Activated CD4-positive, alpha-beta T cell treated with anti-CD3 and anti-CD28 coated beads, Interleukin-2, amount 10 ng/mL, durations not matched to agents 7 days and 5 days (primary cell): Measurements from ENCODE around the gene CD1D. TPM values are rescaled to one million over a fixed set of nuclear protein-coding genes. Genes with fewer than 3 reads are reported as not detected.

Source experiments
- CTCF ChIA-PET: fragments of 350-600 bp; sonication (Branson Sonifier 250); formaldehyde crosslinking; loops from one replicate; lab custom pipeline; 2021; ENCODE audit warnings: antibody characterized with exemption; lab: Charles Lee
- POLR2A ChIA-PET: fragments of 350-600 bp; sonication (Branson Sonifier 250); formaldehyde crosslinking; loops from one replicate; lab custom pipeline; 2021; ENCODE audit warnings: antibody characterized with exemption; lab: Charles Lee
- DNase-seq: peaks from one replicate; pipeline ENCODE4 v3.0.0-alpha.2; 2020
- H3K27ac Mint-ChIP-seq: one replicate; pipeline ENCODE4 v1.8.0; 2021; ENCODE audit warnings: mild to moderate bottlenecking, moderate library complexity, mixed read lengths
- H3K27me3 Mint-ChIP-seq: one replicate; pipeline ENCODE4 v1.8.0; 2021; ENCODE audit warnings: mixed read lengths
- H3K36me3 Mint-ChIP-seq: one replicate; pipeline ENCODE4 v1.8.0; 2021; ENCODE audit warnings: low read depth, mixed read lengths
- H3K4me1 Mint-ChIP-seq: one replicate; pipeline ENCODE4 v1.8.0; 2021; ENCODE audit warnings: mixed read lengths
- H3K4me3 Mint-ChIP-seq: one replicate; pipeline ENCODE4 v1.8.0; 2021; ENCODE audit warnings: mild to moderate bottlenecking, moderate library complexity, mixed read lengths
- H3K9me3 Mint-ChIP-seq: one replicate; pipeline ENCODE4 v1.8.0; 2021; ENCODE audit warnings: mixed read lengths
- total RNA-seq, 2 experiments: library from RNA; stranded (reverse); gene quantifications; one replicate each; pipeline ENCODE4 v1.2.3, GENCODE V29; 2021

Gene CD1D
- total RNA-seq, result not detected

GRCh38 chr1:158180741-158181576, at the start of gene CD1D:
CD1D (plus strand) TSS chr1:158180895; CDS start chr1:158181102, 207 bp downstream.
- POLR2A ChIA-PET, result no interaction called here
- peaks cover 64% of the 10 kb centered on the region for H3K27me3 Mint-ChIP-seq
- H3K36me3 Mint-ChIP-seq, result peaks cover 2% of the 10 kb centered on the region
- peaks cover 23% of the 10 kb centered on the region for H3K4me1 Mint-ChIP-seq
- H3K4me3 Mint-ChIP-seq, result peak within 1 kb of the TSS; percentile 79
- no peak within 1 kb of the TSS for H3K27ac Mint-ChIP-seq
- H3K9me3 Mint-ChIP-seq, result no peaks in the 10 kb centered on the region
- no peak for DNase-seq
- CTCF ChIA-PET, result no interaction called here

- no peaks in the 10 kb centered on the region for H3K9me3 Mint-ChIP-seq
Measured at GRCh38 chr1:158131217-158131616, 49.5 kb upstream of the CD1D start.

GRCh38 chr1:158140764-158141192, 39.9 kb upstream of the CD1D start:
- CTCF ChIA-PET, result interaction anchor here (1.3 kb wide), 1 partner anchor 148 kb away, joined by 4 read pairs; no protein-coding TSS in a partner anchor

More at GRCh38 chr1:158131217-158131616, 49.5 kb upstream of the CD1D start:
- no peak for DNase-seq
- ChIA-PET POLR2A (no interaction called here), CTCF (no interaction called here)
- peaks cover 6% of the 10 kb centered on the region for H3K4me1 Mint-ChIP-seq
- H3K36me3 Mint-ChIP-seq, result no peaks in the 10 kb centered on the region
- peaks cover 7% of the 10 kb centered on the region for H3K27me3 Mint-ChIP-seq
- no peak overlapping the region for H3K27ac Mint-ChIP-seq
- no peak overlapping the region for H3K4me3 Mint-ChIP-seq

GRCh38 chr1:158145173-158145719, 35.4 kb upstream of the CD1D start:
- no peak for DNase-seq
- Mint-ChIP-seq H3K27me3 (no peaks in the 10 kb centered on the region), H3K4me3 (no peak overlapping the region), H3K4me1 (peaks cover 9% of the 10 kb centered on the region), H3K27ac (no peak overlapping the region), H3K9me3 (no peaks in the 10 kb centered on the region), H3K36me3 (no peaks in the 10 kb centered on the region)
- CTCF ChIA-PET, result interaction anchor here (0.7 to 3.0 kb wide), 2 partner anchors 21 to 28 kb away, joined by 4 to 8 read pairs; no protein-coding TSS in a partner anchor
- POLR2A ChIA-PET, result no interaction called here

More at GRCh38 chr1:158140764-158141192, 39.9 kb upstream of the CD1D start:
- DNase-seq, result no peak
- POLR2A ChIA-PET, result no interaction called here
- H3K27me3 Mint-ChIP-seq, result no peaks in the 10 kb centered on the region
- no peaks in the 10 kb centered on the region for H3K4me1 Mint-ChIP-seq
- no peaks in the 10 kb centered on the region for H3K36me3 Mint-ChIP-seq
- H3K27ac Mint-ChIP-seq, result no peak overlapping the region
- no peaks in the 10 kb centered on the region for H3K9me3 Mint-ChIP-seq
- H3K4me3 Mint-ChIP-seq, result no peak overlapping the region

GRCh38 chr1:158146165-158146564, 34.5 kb upstream of the CD1D start:
- CTCF ChIA-PET, result interaction anchor here (3.0 kb wide), 1 partner anchor 29 kb away, joined by 8 read pairs; no protein-coding TSS in a partner anchor
- Mint-ChIP-seq H3K4me3 (no peak overlapping the region), H3K27ac (no peak overlapping the region), H3K4me1 (peaks cover 16% of the 10 kb centered on the region), H3K36me3 (no peaks in the 10 kb centered on the region), H3K27me3 (no peaks in the 10 kb centered on the region), H3K9me3 (no peaks in the 10 kb centered on the region)
- DNase-seq, result no peak
- POLR2A ChIA-PET, result no interaction called here

GRCh38 chr1:158146739-158147138, 34.0 kb upstream of the CD1D start:
- no peaks in the 10 kb centered on the region for H3K9me3 Mint-ChIP-seq
- POLR2A ChIA-PET, result no interaction called here
- H3K4me3 Mint-ChIP-seq, result no peak overlapping the region
- no peak for DNase-seq
- H3K36me3 Mint-ChIP-seq, result no peaks in the 10 kb centered on the region
- H3K27ac Mint-ChIP-seq, result no peak overlapping the region
- H3K27me3 Mint-ChIP-seq, result no peaks in the 10 kb centered on the region
- H3K4me1 Mint-ChIP-seq, result peaks cover 16% of the 10 kb centered on the region
- CTCF ChIA-PET, result interaction anchor here (3.0 kb wide), 1 partner anchor 29 kb away, joined by 8 read pairs; no protein-coding TSS in a partner anchor

- Mint-ChIP-seq H3K36me3 (no peaks in the 10 kb centered on the region), H3K27me3 (no peaks in the 10 kb centered on the region), H3K4me3 (no peak overlapping the region), H3K9me3 (no peaks in the 10 kb centered on the region), H3K4me1 (peaks cover 16% of the 10 kb centered on the region), H3K27ac (no peak overlapping the region)
- ChIA-PET CTCF (interaction anchor here (0.6 to 3.0 kb wide), 2 partner anchors 21 to 30 kb away, joined by 4 to 8 read pairs; no protein-coding TSS in a partner anchor), POLR2A (no interaction called here)
- no peak for DNase-seq
Measured at GRCh38 chr1:158147401-158147800, 33.3 kb upstream of the CD1D start.

GRCh38 chr1:158147869-158148268, 32.8 kb upstream of the CD1D start:
- no peak overlapping the region for H3K27ac Mint-ChIP-seq
- no peak for DNase-seq
- no peak overlapping the region for H3K4me3 Mint-ChIP-seq
- no peaks in the 10 kb centered on the region for H3K36me3 Mint-ChIP-seq
- ChIA-PET CTCF (interaction anchor here (0.6 to 3.0 kb wide), 2 partner anchors 20 to 31 kb away, joined by 4 to 8 read pairs; no protein-coding TSS in a partner anchor), POLR2A (no interaction called here)
- H3K4me1 Mint-ChIP-seq, result peaks cover 16% of the 10 kb centered on the region
- H3K9me3 Mint-ChIP-seq, result no peaks in the 10 kb centered on the region
- H3K27me3 Mint-ChIP-seq, result no peaks in the 10 kb centered on the region

- no peak for DNase-seq
- H3K27me3 Mint-ChIP-seq, result no peaks in the 10 kb centered on the region
- H3K4me1 Mint-ChIP-seq, result peaks cover 16% of the 10 kb centered on the region
- CTCF ChIA-PET, result no interaction called here
- POLR2A ChIA-PET, result no interaction called here
- H3K4me3 Mint-ChIP-seq, result peak overlapping the region; percentile 26
- no peak overlapping the region for H3K27ac Mint-ChIP-seq
- H3K36me3 Mint-ChIP-seq, result no peaks in the 10 kb centered on the region
- no peaks in the 10 kb centered on the region for H3K9me3 Mint-ChIP-seq
Measured at GRCh38 chr1:158148468-158148867, 32.2 kb upstream of the CD1D start.

GRCh38 chr1:158149175-158149574, 31.5 kb upstream of the CD1D start:
- H3K36me3 Mint-ChIP-seq, result no peaks in the 10 kb centered on the region
- H3K27ac Mint-ChIP-seq, result peak overlapping the region; percentile 82
- ChIA-PET CTCF (interaction anchor here (1.2 kb wide), 1 partner anchor 55 kb away, joined by 3 read pairs; no protein-coding TSS in a partner anchor), POLR2A (no interaction called here)
- peaks cover 16% of the 10 kb centered on the region for H3K4me1 Mint-ChIP-seq
- no peak for DNase-seq
- no peaks in the 10 kb centered on the region for H3K9me3 Mint-ChIP-seq
- H3K27me3 Mint-ChIP-seq, result peaks cover 3% of the 10 kb centered on the region
- H3K4me3 Mint-ChIP-seq, result peak overlapping the region; percentile 84

GRCh38 chr1:158149577-158150269, 31.0 kb upstream of the CD1D start:
- POLR2A ChIA-PET, result no interaction called here
- H3K9me3 Mint-ChIP-seq, result no peaks in the 10 kb centered on the region
- H3K4me1 Mint-ChIP-seq, result peaks cover 16% of the 10 kb centered on the region
- H3K36me3 Mint-ChIP-seq, result no peaks in the 10 kb centered on the region
- CTCF ChIA-PET, result interaction anchor here (1.2 kb wide), 1 partner anchor 55 kb away, joined by 3 read pairs; no protein-coding TSS in a partner anchor
- peaks cover 6% of the 10 kb centered on the region for H3K27me3 Mint-ChIP-seq
- DNase-seq, result peak; percentile 62
- peak overlapping the region; percentile 82 for H3K27ac Mint-ChIP-seq
- peak overlapping the region; percentile 84 for H3K4me3 Mint-ChIP-seq

GRCh38 chr1:158150523-158150922, 30.2 kb upstream of the CD1D start:
- peak overlapping the region; percentile 84 for H3K4me3 Mint-ChIP-seq
- no peak overlapping the region for H3K27ac Mint-ChIP-seq
- H3K36me3 Mint-ChIP-seq, result no peaks in the 10 kb centered on the region
- ChIA-PET CTCF (no interaction called here), POLR2A (no interaction called here)
- H3K9me3 Mint-ChIP-seq, result no peaks in the 10 kb centered on the region
- DNase-seq, result no peak
- H3K27me3 Mint-ChIP-seq, result peaks cover 10% of the 10 kb centered on the region
- peaks cover 16% of the 10 kb centered on the region for H3K4me1 Mint-ChIP-seq
